ENCODE results near the gene PPM1F. TPM values are rescaled to one million over a fixed set of nuclear protein-coding genes. Genes with fewer than 3 reads are reported as not detected.

The PPM1F gene
- total and polyA plus RNA-seq, 4 donors, result 5.9 to 65.1 (median 32.0) TPM

- DNase-seq (no peak), ATAC-seq (ENCODE audit: low FRiP score) (no peak)
- Histone ChIP-seq H3K36me3 (ENCODE audit: control insufficient read depth in 1 of 2, insufficient read depth in 2 of 2, low read length in 1 of 2) (no peaks in the 10 kb centered on the region), H3K27ac (ENCODE audit: low read depth in 1 of 2, low read length in 2 of 2) (no peak overlapping the region), H3K4me1 (ENCODE audit: control insufficient read depth in 1 of 2, insufficient read depth in 2 of 2, low read length in 2 of 2) (no peaks in the 10 kb centered on the region), H3K9me3 (ENCODE audit: control insufficient read depth, low read length) (no peaks in the 10 kb centered on the region), H3K27me3 (ENCODE audit: control insufficient read depth in 1 of 2, insufficient read depth in 2 of 2, low read length in 1 of 2) (no peaks in the 10 kb centered on the region), H3K4me3 (ENCODE audit: low read length in 2 of 2) (no peak overlapping the region)
- intact Hi-C loops (cut with DNase I), result no loop called here
- WGBS, 2 donors, result 89 to 90% methylated on average over 20 of the region's 20 CpGs
These were observed 30.1 kb downstream of the PPM1F start for GRCh38 chr22:21922370-21923162.

GRCh38 chr22:21921729-21922128, 30.9 kb downstream of the PPM1F start:
- no peak for DNase-seq
- WGBS, 2 donors, result 81 to 82% methylated on average over 8 of the region's 8 CpGs
- Histone ChIP-seq H3K27me3 (ENCODE audit: control insufficient read depth in 1 of 2, insufficient read depth in 2 of 2, low read length in 1 of 2) (no peaks in the 10 kb centered on the region), H3K9me3 (ENCODE audit: control insufficient read depth, low read length) (no peaks in the 10 kb centered on the region), H3K36me3 (ENCODE audit: control insufficient read depth in 1 of 2, insufficient read depth in 2 of 2, low read length in 1 of 2) (no peaks in the 10 kb centered on the region), H3K4me1 (ENCODE audit: control insufficient read depth in 1 of 2, insufficient read depth in 2 of 2, low read length in 2 of 2) (no peaks in the 10 kb centered on the region), H3K27ac (ENCODE audit: low read depth in 1 of 2, low read length in 2 of 2) (no peak overlapping the region), H3K4me3 (ENCODE audit: low read length in 2 of 2) (no peak overlapping the region)
- intact Hi-C loops (cut with DNase I), result no loop called here
- no peak for ATAC-seq (ENCODE audit: low FRiP score)

- no peak overlapping the region for H3K27ac ChIP-seq (ENCODE audit: low read depth in 1 of 2, low read length in 2 of 2)
- H3K27me3 ChIP-seq (ENCODE audit: control insufficient read depth in 1 of 2, insufficient read depth in 2 of 2, low read length in 1 of 2), result no peaks in the 10 kb centered on the region
- no peaks in the 10 kb centered on the region for H3K36me3 ChIP-seq (ENCODE audit: control insufficient read depth in 1 of 2, insufficient read depth in 2 of 2, low read length in 1 of 2)
- H3K4me3 ChIP-seq (ENCODE audit: low read length in 2 of 2), result no peak overlapping the region
- H3K9me3 ChIP-seq (ENCODE audit: control insufficient read depth, low read length), result no peaks in the 10 kb centered on the region
- WGBS, 2 donors, result 79 to 83% methylated on average over 13 of the region's 13 CpGs
- intact Hi-C loops (cut with DNase I), result no loop called here
- no peak for ATAC-seq (ENCODE audit: low FRiP score)
- no peaks in the 10 kb centered on the region for H3K4me1 ChIP-seq (ENCODE audit: control insufficient read depth in 1 of 2, insufficient read depth in 2 of 2, low read length in 2 of 2)
- DNase-seq, result no peak
These were observed 31.4 kb downstream of the PPM1F start for GRCh38 chr22:21921184-21921721.

- no peak for ATAC-seq (ENCODE audit: low FRiP score)
- intact Hi-C loops (cut with DNase I), result no loop called here
- H3K4me1 ChIP-seq (ENCODE audit: control insufficient read depth in 1 of 2, insufficient read depth in 2 of 2, low read length in 2 of 2), result no peaks in the 10 kb centered on the region
- H3K9me3 ChIP-seq (ENCODE audit: control insufficient read depth, low read length), result no peaks in the 10 kb centered on the region
- WGBS, 2 donors, result 84 to 85% methylated on average over 16 of the region's 16 CpGs
- no peak for DNase-seq
- H3K4me3 ChIP-seq (ENCODE audit: low read length in 2 of 2), result no peak overlapping the region
- H3K27me3 ChIP-seq (ENCODE audit: control insufficient read depth in 1 of 2, insufficient read depth in 2 of 2, low read length in 1 of 2), result no peaks in the 10 kb centered on the region
- no peak overlapping the region for H3K27ac ChIP-seq (ENCODE audit: low read depth in 1 of 2, low read length in 2 of 2)
- no peaks in the 10 kb centered on the region for H3K36me3 ChIP-seq (ENCODE audit: control insufficient read depth in 1 of 2, insufficient read depth in 2 of 2, low read length in 1 of 2)
These were observed 32.1 kb downstream of the PPM1F start for GRCh38 chr22:21920341-21921183.

GRCh38 chr22:21919526-21920307, 32.9 kb downstream of the PPM1F start:
- Histone ChIP-seq H3K4me3 (ENCODE audit: low read length in 2 of 2) (no peak overlapping the region), H3K27me3 (ENCODE audit: control insufficient read depth in 1 of 2, insufficient read depth in 2 of 2, low read length in 1 of 2) (no peaks in the 10 kb centered on the region), H3K36me3 (ENCODE audit: control insufficient read depth in 1 of 2, insufficient read depth in 2 of 2, low read length in 1 of 2) (no peaks in the 10 kb centered on the region), H3K27ac (ENCODE audit: low read depth in 1 of 2, low read length in 2 of 2) (no peak overlapping the region), H3K9me3 (ENCODE audit: control insufficient read depth, low read length) (no peaks in the 10 kb centered on the region), H3K4me1 (ENCODE audit: control insufficient read depth in 1 of 2, insufficient read depth in 2 of 2, low read length in 2 of 2) (no peaks in the 10 kb centered on the region)
- no peak for DNase-seq
- 82% methylated on average over 19 to 20 of the region's 20 CpGs for whole genome bisulfite sequencing, 2 donors
- intact Hi-C loops (cut with DNase I), result no loop called here
- ATAC-seq (ENCODE audit: low FRiP score), result no peak

- no peak overlapping the region for H3K27ac ChIP-seq (ENCODE audit: low read depth in 1 of 2, low read length in 2 of 2)
- 95 to 96% methylated on average over 12 of the region's 12 CpGs for WGBS, 2 donors
- ATAC-seq (ENCODE audit: low FRiP score), result no peak
- no peaks in the 10 kb centered on the region for H3K36me3 ChIP-seq (ENCODE audit: control insufficient read depth in 1 of 2, insufficient read depth in 2 of 2, low read length in 1 of 2)
- intact Hi-C loops (cut with DNase I), result no loop called here
- no peak for DNase-seq
- H3K27me3 ChIP-seq (ENCODE audit: control insufficient read depth in 1 of 2, insufficient read depth in 2 of 2, low read length in 1 of 2), result no peaks in the 10 kb centered on the region
- H3K4me3 ChIP-seq (ENCODE audit: low read length in 2 of 2), result no peak overlapping the region
- no peaks in the 10 kb centered on the region for H3K9me3 ChIP-seq (ENCODE audit: control insufficient read depth, low read length)
- H3K4me1 ChIP-seq (ENCODE audit: control insufficient read depth in 1 of 2, insufficient read depth in 2 of 2, low read length in 2 of 2), result no peaks in the 10 kb centered on the region
These were observed 34.0 kb downstream of the PPM1F start for GRCh38 chr22:21918466-21919185.

GRCh38 chr22:21917959-21918261, 34.7 kb downstream of the PPM1F start:
- intact Hi-C loops (cut with DNase I), result no loop called here
- Histone ChIP-seq H3K36me3 (ENCODE audit: control insufficient read depth in 1 of 2, insufficient read depth in 2 of 2, low read length in 1 of 2) (no peaks in the 10 kb centered on the region), H3K27ac (ENCODE audit: low read depth in 1 of 2, low read length in 2 of 2) (no peak overlapping the region), H3K4me1 (ENCODE audit: control insufficient read depth in 1 of 2, insufficient read depth in 2 of 2, low read length in 2 of 2) (no peaks in the 10 kb centered on the region), H3K4me3 (ENCODE audit: low read length in 2 of 2) (no peak overlapping the region), H3K27me3 (ENCODE audit: control insufficient read depth in 1 of 2, insufficient read depth in 2 of 2, low read length in 1 of 2) (no peaks in the 10 kb centered on the region), H3K9me3 (ENCODE audit: control insufficient read depth, low read length) (no peaks in the 10 kb centered on the region)
- DNase-seq (no peak), ATAC-seq (ENCODE audit: low FRiP score) (no peak)
- WGBS, 2 donors, result 95 to 99% methylated on average over 6 of the region's 6 CpGs

Data from aorta (tissue), 5 donors.